HepG2 (cell line): ENCODE results near the gene GRAMD1B. TPM values are rescaled to one million over a fixed set of nuclear protein-coding genes. Genes with fewer than 3 reads are reported as not detected.

ENCODE experiments used
- ATAC-seq: fragments of 200-7000 bp; cut with Tn5 transposase; 3 replicates; pipeline ENCODE4 v1.9.1; 2020; ENCODE audit warnings: mild to moderate bottlenecking, moderate library complexity
- BruUV-seq: library from RNA; stranded (reverse); fragments of 400-500 nt; replicated peaks from 2 replicates; lab custom pipeline; 2021; lab: Mats Ljungman, UMichigan
- CTCF ChIA-PET: fragments of 300-600 bp; formaldehyde crosslinking; extraction: SDS; loops from one replicate; lab custom pipeline; 2021; ENCODE audit warnings: low total read pairs, inconsistent platforms, low intra/inter-chr PET ratio; lab: Yijun Ruan, JAX
- POLR2A ChIA-PET: fragments of 350-600 bp; sonication (Branson Sonifier 250); formaldehyde crosslinking; loops from one replicate; lab custom pipeline; 2020; ENCODE audit warnings: antibody characterized with exemption, inconsistent platforms; lab: Yijun Ruan, JAX
- DNase-seq: peaks from one replicate; pipeline ENCODE4 v3.0.0-alpha.2; 2015; ENCODE audit warnings: low spot score
- FAIRE-seq: peaks from 3 replicates; lab custom pipeline; 2011; peaks lifted over from hg19 to GRCh38; lab: Jason Lieb, UNC
- H2AFZ ChIP-seq: one replicate; pipeline ENCODE4 v1.6.1; 2011; ENCODE audit warnings: low read length, inconsistent platforms
- H3K27ac ChIP-seq: fragments of 300-600 bp; 3 replicates; pipeline ENCODE4 v1.8.0; 2011; ENCODE audit warnings: mixed run types, mild to moderate bottlenecking, mixed read lengths, low read length, inconsistent platforms; ENCODE audit not compliant: insufficient read depth; ENCODE audit errors: extremely low read length
- H3K27me3 ChIP-seq, 2 experiments: fragments of 200-600 bp in 1 of 2; 2 replicates in 1 of 2; 3 replicates in 1 of 2; pipeline versions ENCODE4 v1.6.0 to v1.8.0; 2011; ENCODE audit warnings: low read length in 2 of 2, mild to moderate bottlenecking in 2 of 2, moderate library complexity in 2 of 2, inconsistent platforms in 1 of 2; ENCODE audit not compliant: insufficient read depth in 2 of 2, control insufficient read depth in 1 of 2
- H3K36me3 ChIP-seq, 2 experiments: fragments of 200-600 bp in 1 of 2; replicated peaks in 1 of 2; 2 replicates in 1 of 2; 3 replicates in 1 of 2; pipeline versions ENCODE4 v1.5.1 to v1.8.0; 2011; ENCODE audit warnings: low read length in 2 of 2, inconsistent platforms in 1 of 2; ENCODE audit not compliant: insufficient read depth in 2 of 2, control insufficient read depth in 1 of 2
- H3K4me1 ChIP-seq: 2 replicates; pipeline ENCODE4 v1.5.1; 2012; ENCODE audit warnings: low read length, inconsistent platforms; ENCODE audit not compliant: insufficient read depth
- H3K4me2 ChIP-seq: 2 replicates; pipeline ENCODE4 v1.6.0; 2011; ENCODE audit warnings: low read depth, low read length, inconsistent platforms
- H3K4me3 ChIP-seq, 3 experiments: fragments of 200-600 bp in 1 of 3; sonication (generic), shearing (Covaris generic) in 1 of 3; replicated peaks in 1 of 3; 2 replicates each; pipeline ENCODE4 v1.5.1; 2011 to 2016; ENCODE audit warnings: low read length in 3 of 3, inconsistent platforms in 2 of 3, low read depth in 2 of 3, mild to moderate bottlenecking in 2 of 3, control low read depth in 1 of 3, mixed read lengths in 1 of 3; ENCODE audit not compliant: insufficient read depth in 1 of 3
- H3K79me2 ChIP-seq: one replicate; pipeline ENCODE4 v1.6.1; 2011; ENCODE audit warnings: low read length, inconsistent platforms; ENCODE audit not compliant: insufficient read depth
- H3K9ac ChIP-seq: 2 replicates; pipeline ENCODE4 v1.6.0; 2011; ENCODE audit warnings: mild to moderate bottlenecking, low read depth, low read length, inconsistent platforms; ENCODE audit not compliant: insufficient read depth
- H3K9me3 ChIP-seq: 2 replicates; pipeline ENCODE4 v1.5.1; 2012; ENCODE audit warnings: mild to moderate bottlenecking, low read length
- H4K20me1 ChIP-seq: 2 replicates; pipeline ENCODE4 v1.6.0; 2011; ENCODE audit warnings: inconsistent platforms, mild to moderate bottlenecking, low read length, moderate library complexity; ENCODE audit not compliant: insufficient read depth
- EEA1 ChIP-seq: sonication (generic); formaldehyde crosslinking; IDR thresholded peaks from 2 replicates; pipeline ENCODE4 v1.5.1; 2020; ENCODE audit warnings: mild to moderate bottlenecking, missing genetic modification reagents, borderline replicate concordance
- FOXJ3 ChIP-seq: sonication (generic); formaldehyde crosslinking; IDR thresholded peaks from 2 replicates; pipeline ENCODE4 v1.4.0; 2020; ENCODE audit warnings: missing genetic modification reagents, mild to moderate bottlenecking, borderline replicate concordance
- JARID2 ChIP-seq: sonication (generic); formaldehyde crosslinking; IDR thresholded peaks from 2 replicates; pipeline ENCODE4 v1.8.1; 2023; ENCODE audit warnings: missing genetic modification reagents, inconsistent platforms; ENCODE audit not compliant: insufficient replicate concordance
- NCOA5 ChIP-seq: sonication (generic); formaldehyde crosslinking; IDR thresholded peaks from 2 replicates; pipeline ENCODE4 v1.4.0; 2020; ENCODE audit warnings: missing genetic modification reagents
- NONO ChIP-seq, 2 experiments: fragments of 450-650 bp in 1 of 2; sonication (generic) in 1 of 2; formaldehyde crosslinking in 1 of 2; IDR thresholded peaks in 1 of 2; conservative IDR thresholded peaks in 1 of 2; 2 replicates each; pipeline versions ENCODE4 v1.6.1 to v1.8.0; 2017 to 2022; ENCODE audit warnings: mild to moderate bottlenecking in 1 of 2, missing genetic modification reagents in 1 of 2, moderate library complexity in 1 of 2
- POLR2AphosphoS5 ChIP-seq: IDR thresholded peaks from 2 replicates; pipeline ENCODE4 v1.6.1; 2012; ENCODE audit warnings: low read depth, low read length
- RFXANK ChIP-seq: IDR thresholded peaks from 2 replicates; pipeline ENCODE4 v1.6.1; 2016
- SATB2 ChIP-seq: sonication (generic); formaldehyde crosslinking; IDR thresholded peaks from 2 replicates; pipeline ENCODE4 v1.5.0; 2020; ENCODE audit warnings: missing genetic modification reagents
- SP140L ChIP-seq: sonication (generic); formaldehyde crosslinking; IDR thresholded peaks from 2 replicates; pipeline ENCODE4 v1.4.0; 2020; ENCODE audit warnings: missing genetic modification reagents, borderline replicate concordance
- YEATS2 ChIP-seq: sonication (generic); formaldehyde crosslinking; IDR thresholded peaks from 2 replicates; pipeline ENCODE4 v1.4.0; 2020; ENCODE audit warnings: missing genetic modification reagents, borderline replicate concordance
- YEATS4 ChIP-seq: sonication (generic); formaldehyde crosslinking; IDR thresholded peaks from 2 replicates; pipeline ENCODE4 v1.4.0; 2020; ENCODE audit warnings: missing genetic modification reagents, borderline replicate concordance
- ZBTB7B ChIP-seq: sonication (generic); formaldehyde crosslinking; IDR thresholded peaks from 2 replicates; pipeline ENCODE4 v1.4.0; 2020; ENCODE audit warnings: missing genetic modification reagents
- ZFP62 ChIP-seq: sonication (generic); formaldehyde crosslinking; IDR thresholded peaks from 2 replicates; pipeline ENCODE4 v1.4.0; 2020; ENCODE audit warnings: missing genetic modification reagents
- ZNF652 ChIP-seq: IDR thresholded peaks from 2 replicates; pipeline ENCODE4 v1.6.1; 2016; ENCODE audit warnings: low read depth, borderline replicate concordance
- ZNF737 ChIP-seq: sonication (generic); formaldehyde crosslinking; IDR thresholded peaks from 2 replicates; pipeline ENCODE4 v1.5.0; 2020; ENCODE audit warnings: missing genetic modification reagents, mild to moderate bottlenecking, borderline replicate concordance
- WGBS: methylation state at CpG from one replicate; pipeline ENCODE4 v1.1.6; 2017; ENCODE audit warnings: low lambda C conversion rate; 5-methylcytosine and 5-hydroxymethylcytosine counted together
- in situ Hi-C: cut with HindIII; loops from 2 replicates; pipeline ENCODE4 v1.10.0; 2017; ENCODE audit warnings: low pct_unique_long_range_greater_than_20kb; ENCODE audit not compliant: extremely low pct_ligation_motif_present
- intact Hi-C: fragments of 100-400 bp; cut with micrococcal nuclease; formaldehyde crosslinking; loops from one replicate; pipeline ENCODE4 v1.10.0; 2022; ENCODE audit not compliant: unreplicated experiment
- polyA plus RNA-seq, 8 experiments: library from polyadenylated mRNA; depleted of rRNA in 3 of 8; stranded (reverse) in 7 of 8; unstranded in 1 of 8; fragments of >200 nt; fragmentation: Illumina TruSeq in 4 of 8; extraction: Trizol in 4 of 8; gene quantifications; 2 replicates each; pipeline versions ENCODE4 v1.2.1 to v1.2.3, GENCODE V29; 2011 to 2016; ENCODE audit warnings: low read depth in 4 of 8, missing spikeins in 1 of 8, mixed read lengths in 1 of 8; ENCODE audit not compliant: insufficient read depth in 1 of 8
- total RNA-seq, 5 experiments: library from RNA; depleted of rRNA; stranded (reverse); fragments of >200 nt; fragmentation: Illumina TruSeq; extraction: Trizol; gene quantifications; 2 replicates each; pipeline ENCODE4 v1.2.3, GENCODE V29; 2016; ENCODE audit warnings: low read depth in 1 of 5
- TF ChIP-seq, protein P1 (sequence below): sonication (generic); formaldehyde crosslinking; IDR thresholded peaks from 2 replicates; pipeline ENCODE4 v1.4.0; 2020; ENCODE audit warnings: missing genetic modification reagents
- TF ChIP-seq, protein P2 (sequence below): sonication (generic); formaldehyde crosslinking; IDR thresholded peaks from 2 replicates; pipeline ENCODE4 v1.4.0; 2020; ENCODE audit warnings: missing genetic modification reagents

The GRAMD1B gene
- total and polyA plus RNA-seq, 2 of the 13 experiments (the other 11 are each of a cell fraction or from before 2014, with no cell fraction given), result 0.12 TPM; not detected in 1

DNA sequence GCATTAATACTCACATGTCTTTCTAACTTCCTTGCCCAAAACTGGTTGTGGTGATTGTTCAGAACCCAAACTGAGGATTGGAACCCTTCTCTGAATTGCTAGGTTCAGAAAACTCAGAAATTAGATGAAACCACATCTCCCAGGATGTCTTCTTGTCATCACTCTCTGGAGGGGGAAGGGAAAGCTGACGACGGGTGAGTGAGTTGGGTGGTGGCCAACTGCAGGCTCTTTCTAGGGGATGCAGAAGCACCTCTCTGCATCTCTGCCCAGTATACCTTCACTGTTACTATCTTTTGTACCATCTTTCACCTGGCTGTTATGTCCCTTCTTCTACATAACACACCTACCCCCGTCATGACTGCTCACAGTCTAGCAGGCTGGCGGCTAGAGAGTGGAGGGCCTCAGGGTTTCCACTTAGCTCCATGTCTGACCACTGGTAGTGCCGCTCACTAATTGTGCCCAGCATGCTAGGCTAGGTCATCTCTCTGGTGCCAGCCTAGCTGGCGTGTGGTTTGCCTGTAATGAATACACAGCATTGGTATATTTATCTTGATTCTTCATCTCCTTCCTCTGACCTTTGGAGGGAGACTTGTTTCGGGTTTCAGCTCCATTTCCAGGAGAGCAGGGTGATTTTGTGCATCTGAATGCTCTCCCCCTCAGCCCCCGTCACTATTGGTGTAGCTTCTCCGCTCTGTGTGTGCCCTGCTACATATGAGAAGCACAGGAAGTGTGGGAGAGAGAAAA is 7.3 kb downstream of the GRAMD1B start (continued):
- TF ChIP-seq ZFP62 (CRISPR knock-in tag), result no peak

DNA sequence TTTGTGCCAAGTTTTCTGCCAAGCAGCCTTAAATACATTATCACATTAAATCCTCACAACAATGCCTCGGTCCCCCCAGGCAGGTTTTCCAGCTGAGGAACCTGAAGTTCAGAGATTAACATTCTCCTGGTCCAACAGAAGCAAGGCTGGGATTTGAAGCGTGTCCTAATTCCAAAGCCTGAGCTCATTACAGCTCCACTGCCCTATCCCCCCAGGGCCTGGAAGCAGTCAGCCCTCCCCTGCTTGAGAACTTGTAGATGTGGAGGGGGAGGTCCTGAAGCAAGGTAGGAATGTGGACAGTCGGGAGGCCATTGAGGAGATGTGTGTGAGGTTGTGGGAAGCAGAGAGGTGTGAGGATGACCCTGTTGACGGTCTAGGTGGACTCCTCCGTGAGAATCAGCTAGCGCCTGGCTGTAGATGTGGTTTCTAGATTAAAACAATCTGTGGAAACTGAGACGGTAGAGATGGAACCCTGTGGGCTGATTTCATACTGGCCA is 8.1 kb downstream of the GRAMD1B start:
- no peak overlapping the region for H2AFZ ChIP-seq
- 5% methylated on average over 7 of the region's 7 CpGs for WGBS
- H3K79me2 ChIP-seq, result no peaks in the 10 kb centered on the region
- ChIA-PET POLR2A (no interaction called here), CTCF (no interaction called here)
- no peak overlapping the region for H3K4me3 ChIP-seq
- H4K20me1 ChIP-seq, result no peaks in the 10 kb centered on the region
- no peak overlapping the region for H3K9ac ChIP-seq
- no peaks in the 10 kb centered on the region for H3K4me1 ChIP-seq
- H3K4me2 ChIP-seq, result no peak overlapping the region
- no TSS peak for BruUV-seq
- H3K9me3 ChIP-seq, result no peaks in the 10 kb centered on the region
- H3K27ac ChIP-seq, result no peak overlapping the region
- FAIRE-seq (no peak), DNase-seq (no peak), ATAC-seq (no peak)
- no peaks in the 10 kb centered on the region for H3K36me3 ChIP-seq
- H3K27me3 ChIP-seq, result peaks cover 0 to 7% of the 10 kb centered on the region in 2 experiments; a peak in 2 of 5 replicates
- in situ Hi-C loops, result no loop called here
- no peak for TF ChIP-seq YEATS4 (CRISPR knock-in tag)
- no peak for TF ChIP-seq EEA1 (CRISPR knock-in tag)
- TF ChIP-seq JARID2 (CRISPR knock-in tag), result no peak
- TF ChIP-seq, protein P1, sequence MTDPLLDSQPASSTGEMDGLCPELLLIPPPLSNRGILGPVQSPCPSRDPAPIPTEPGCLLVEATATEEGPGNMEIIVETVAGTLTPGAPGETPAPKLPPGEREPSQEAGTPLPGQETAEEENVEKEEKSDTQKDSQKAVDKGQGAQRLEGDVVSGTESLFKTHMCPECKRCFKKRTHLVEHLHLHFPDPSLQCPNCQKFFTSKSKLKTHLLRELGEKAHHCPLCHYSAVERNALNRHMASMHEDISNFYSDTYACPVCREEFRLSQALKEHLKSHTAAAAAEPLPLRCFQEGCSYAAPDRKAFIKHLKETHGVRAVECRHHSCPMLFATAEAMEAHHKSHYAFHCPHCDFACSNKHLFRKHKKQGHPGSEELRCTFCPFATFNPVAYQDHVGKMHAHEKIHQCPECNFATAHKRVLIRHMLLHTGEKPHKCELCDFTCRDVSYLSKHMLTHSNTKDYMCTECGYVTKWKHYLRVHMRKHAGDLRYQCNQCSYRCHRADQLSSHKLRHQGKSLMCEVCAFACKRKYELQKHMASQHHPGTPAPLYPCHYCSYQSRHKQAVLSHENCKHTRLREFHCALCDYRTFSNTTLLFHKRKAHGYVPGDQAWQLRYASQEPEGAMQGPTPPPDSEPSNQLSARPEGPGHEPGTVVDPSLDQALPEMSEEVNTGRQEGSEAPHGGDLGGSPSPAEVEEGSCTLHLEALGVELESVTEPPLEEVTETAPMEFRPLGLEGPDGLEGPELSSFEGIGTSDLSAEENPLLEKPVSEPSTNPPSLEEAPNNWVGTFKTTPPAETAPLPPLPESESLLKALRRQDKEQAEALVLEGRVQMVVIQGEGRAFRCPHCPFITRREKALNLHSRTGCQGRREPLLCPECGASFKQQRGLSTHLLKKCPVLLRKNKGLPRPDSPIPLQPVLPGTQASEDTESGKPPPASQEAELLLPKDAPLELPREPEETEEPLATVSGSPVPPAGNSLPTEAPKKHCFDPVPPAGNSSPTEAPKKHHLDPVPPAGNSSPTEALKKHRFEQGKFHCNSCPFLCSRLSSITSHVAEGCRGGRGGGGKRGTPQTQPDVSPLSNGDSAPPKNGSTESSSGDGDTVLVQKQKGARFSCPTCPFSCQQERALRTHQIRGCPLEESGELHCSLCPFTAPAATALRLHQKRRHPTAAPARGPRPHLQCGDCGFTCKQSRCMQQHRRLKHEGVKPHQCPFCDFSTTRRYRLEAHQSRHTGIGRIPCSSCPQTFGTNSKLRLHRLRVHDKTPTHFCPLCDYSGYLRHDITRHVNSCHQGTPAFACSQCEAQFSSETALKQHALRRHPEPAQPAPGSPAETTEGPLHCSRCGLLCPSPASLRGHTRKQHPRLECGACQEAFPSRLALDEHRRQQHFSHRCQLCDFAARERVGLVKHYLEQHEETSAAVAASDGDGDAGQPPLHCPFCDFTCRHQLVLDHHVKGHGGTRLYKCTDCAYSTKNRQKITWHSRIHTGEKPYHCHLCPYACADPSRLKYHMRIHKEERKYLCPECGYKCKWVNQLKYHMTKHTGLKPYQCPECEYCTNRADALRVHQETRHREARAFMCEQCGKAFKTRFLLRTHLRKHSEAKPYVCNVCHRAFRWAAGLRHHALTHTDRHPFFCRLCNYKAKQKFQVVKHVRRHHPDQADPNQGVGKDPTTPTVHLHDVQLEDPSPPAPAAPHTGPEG (CRISPR knock-in tag), result no peak
- TF ChIP-seq ZNF652 (CRISPR knock-in tag), result no peak
- TF ChIP-seq SATB2 (CRISPR knock-in tag), result no peak
- no peak for TF ChIP-seq ZNF737 (CRISPR knock-in tag)
- TF ChIP-seq YEATS2, result no peak
- no peak for TF ChIP-seq NCOA5 (CRISPR knock-in tag)
- TF ChIP-seq POLR2AphosphoS5, result no peak
- TF ChIP-seq NONO (IDR thresholded peaks at IDR 0.05), result no peak
- TF ChIP-seq NONO (CRISPR knock-in tag; conservative IDR thresholded peaks at IDR 0.05), result no peak
- TF ChIP-seq RFXANK (CRISPR knock-in tag), result no peak
- TF ChIP-seq SP140L (CRISPR knock-in tag), result no peak
- TF ChIP-seq, protein P2, sequence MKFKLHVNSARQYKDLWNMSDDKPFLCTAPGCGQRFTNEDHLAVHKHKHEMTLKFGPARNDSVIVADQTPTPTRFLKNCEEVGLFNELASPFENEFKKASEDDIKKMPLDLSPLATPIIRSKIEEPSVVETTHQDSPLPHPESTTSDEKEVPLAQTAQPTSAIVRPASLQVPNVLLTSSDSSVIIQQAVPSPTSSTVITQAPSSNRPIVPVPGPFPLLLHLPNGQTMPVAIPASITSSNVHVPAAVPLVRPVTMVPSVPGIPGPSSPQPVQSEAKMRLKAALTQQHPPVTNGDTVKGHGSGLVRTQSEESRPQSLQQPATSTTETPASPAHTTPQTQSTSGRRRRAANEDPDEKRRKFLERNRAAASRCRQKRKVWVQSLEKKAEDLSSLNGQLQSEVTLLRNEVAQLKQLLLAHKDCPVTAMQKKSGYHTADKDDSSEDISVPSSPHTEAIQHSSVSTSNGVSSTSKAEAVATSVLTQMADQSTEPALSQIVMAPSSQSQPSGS (CRISPR knock-in tag), result no peak
- TF ChIP-seq ZBTB7B, result no peak
- no peak for TF ChIP-seq FOXJ3 (CRISPR knock-in tag)
- TF ChIP-seq, all 625 proteins: peak for 0
- intact Hi-C loops, result no loop called here
